Activated CD4-positive, alpha-beta memory T cell treated with anti-CD3 and anti-CD28 coated beads for 36 hours (primary cell): ENCODE data around the gene HIP1. TPM values are rescaled to one million over a fixed set of nuclear protein-coding genes. Genes with fewer than 3 reads are reported as not detected.
A peak's percentile ranks its signal among the peaks of the same experiment; 100 is the strongest.
"Not testable (repeated sequence)": the region's sequence is repeated elsewhere in the genome, so short reads cannot be mapped to it uniquely, and the experiment has no call there.

ENCODE experiments used
- CTCF ChIA-PET: fragments of 350-600 bp; sonication (Branson Sonifier 250); formaldehyde crosslinking; loops from one replicate; lab custom pipeline; 2021; ENCODE audit warnings: antibody characterized with exemption, inconsistent platforms; lab: Charles Lee
- POLR2A ChIA-PET: fragments of 350-600 bp; sonication (Branson Sonifier 250); formaldehyde crosslinking; loops from one replicate; lab custom pipeline; 2021; ENCODE audit warnings: antibody characterized with exemption; lab: Charles Lee
- DNase-seq: peaks from one replicate; pipeline ENCODE4 v3.0.0-alpha.2; 2020
- H3K27ac Mint-ChIP-seq: one replicate; pipeline ENCODE4 v1.8.0; 2021; ENCODE audit warnings: mixed read lengths
- H3K27me3 Mint-ChIP-seq: one replicate; pipeline ENCODE4 v1.8.0; 2021; ENCODE audit warnings: mixed read lengths
- H3K36me3 Mint-ChIP-seq: one replicate; pipeline ENCODE4 v1.8.0; 2021; ENCODE audit warnings: mixed read lengths
- H3K4me1 Mint-ChIP-seq: one replicate; pipeline ENCODE4 v1.8.0; 2021; ENCODE audit warnings: low read depth, mixed read lengths
- H3K4me3 Mint-ChIP-seq: one replicate; pipeline ENCODE4 v1.8.0; 2021; ENCODE audit warnings: mild to moderate bottlenecking, mixed read lengths
- H3K9me3 Mint-ChIP-seq: one replicate; pipeline ENCODE4 v1.8.0; 2021; ENCODE audit warnings: mixed read lengths
- intact Hi-C: fragments of 100-400 bp; cut with micrococcal nuclease; formaldehyde crosslinking; loops from one replicate; pipeline ENCODE4 v1.15.1; 2023
- total RNA-seq, 2 experiments: library from RNA; stranded (reverse); gene quantifications; one replicate each; pipeline ENCODE4 v1.2.3, GENCODE V29; 2021

HIP1 gene
- total RNA-seq, 2 experiments from 2014 or later: 7.9 to 8.2 TPM

- Mint-ChIP-seq H3K9me3 (no peaks in the 10 kb centered on the region), H3K4me3 (no peak overlapping the region), H3K36me3 (no peaks in the 10 kb centered on the region), H3K27me3 (peaks cover 2% of the 10 kb centered on the region), H3K27ac (no peak overlapping the region), H3K4me1 (peaks cover 9% of the 10 kb centered on the region)
- DNase-seq: peak; percentile 83
- CTCF ChIA-PET: interaction anchor here (1.7 kb wide), 1 partner anchor 565 kb away, joined by 4 read pairs; no protein-coding TSS in a partner anchor
- POLR2A ChIA-PET: no interaction called here
- intact Hi-C loops: loop anchor here (2.0 to 5.0 kb wide), 3 partner anchors 46 to 119 kb away; no protein-coding TSS in a partner anchor
Observed at GRCh38 chr7:75642810-75643486, 95.8 kb downstream of the HIP1 start.

- DNase-seq: no peak
- Mint-ChIP-seq H3K36me3 (no peaks in the 10 kb centered on the region), H3K4me1 (peaks cover 9% of the 10 kb centered on the region), H3K4me3 (peak overlapping the region; percentile 84), H3K27me3 (peaks cover 2% of the 10 kb centered on the region), H3K27ac (no peak overlapping the region), H3K9me3 (no peaks in the 10 kb centered on the region)
- intact Hi-C loops: loop anchor here (5.0 kb wide), 2 partner anchors 43 to 122 kb away; no protein-coding TSS in a partner anchor
- ChIA-PET POLR2A (no interaction called here), CTCF (no interaction called here)
Observed at GRCh38 chr7:75640201-75640600, 98.5 kb downstream of the HIP1 start.

- POLR2A ChIA-PET: no interaction called here
- Mint-ChIP-seq H3K27ac (no peak overlapping the region), H3K9me3 (no peaks in the 10 kb centered on the region), H3K36me3 (no peaks in the 10 kb centered on the region), H3K4me3 (peak overlapping the region; percentile 84), H3K27me3 (peaks cover 2% of the 10 kb centered on the region), H3K4me1 (peaks cover 9% of the 10 kb centered on the region)
- intact Hi-C loops: loop anchor here (5.0 kb wide), 2 partner anchors 43 to 122 kb away; no protein-coding TSS in a partner anchor
- CTCF ChIA-PET: no interaction called here
- DNase-seq: no peak
Observed at GRCh38 chr7:75639886-75640190, 98.9 kb downstream of the HIP1 start.

- Mint-ChIP-seq H3K4me1 (peaks cover 9% of the 10 kb centered on the region), H3K27ac (no peak overlapping the region), H3K4me3 (peak overlapping the region; percentile 84), H3K36me3 (no peaks in the 10 kb centered on the region), H3K9me3 (no peaks in the 10 kb centered on the region), H3K27me3 (peaks cover 2% of the 10 kb centered on the region)
- ChIA-PET POLR2A (no interaction called here), CTCF (no interaction called here)
- peak; percentile 47 for DNase-seq
- intact Hi-C loops: no loop called here
Observed at GRCh38 chr7:75639071-75639885, 99.5 kb downstream of the HIP1 start.

GRCh38 chr7:75638594-75639070 is 100.1 kb downstream of the HIP1 start:
- no peak overlapping the region for H3K27ac Mint-ChIP-seq
- H3K4me3 Mint-ChIP-seq: peak overlapping the region; percentile 50
- CTCF ChIA-PET: no interaction called here
- H3K27me3 Mint-ChIP-seq: peaks cover 2% of the 10 kb centered on the region
- intact Hi-C loops: no loop called here
- no peaks in the 10 kb centered on the region for H3K9me3 Mint-ChIP-seq
- POLR2A ChIA-PET: no interaction called here
- DNase-seq: no peak
- no peaks in the 10 kb centered on the region for H3K36me3 Mint-ChIP-seq
- H3K4me1 Mint-ChIP-seq: peaks cover 9% of the 10 kb centered on the region

GRCh38 chr7:75637854-75638593 is 100.7 kb downstream of the HIP1 start:
- intact Hi-C loops: no loop called here
- Mint-ChIP-seq H3K27ac (no peak overlapping the region), H3K4me1 (peaks cover 9% of the 10 kb centered on the region), H3K9me3 (no peaks in the 10 kb centered on the region), H3K4me3 (peak overlapping the region; percentile 51), H3K36me3 (no peaks in the 10 kb centered on the region), H3K27me3 (peaks cover 2% of the 10 kb centered on the region)
- DNase-seq: no peak
- POLR2A ChIA-PET: no interaction called here
- CTCF ChIA-PET: no interaction called here

- Mint-ChIP-seq H3K36me3 (no peaks in the 10 kb centered on the region), H3K4me1 (peaks cover 5% of the 10 kb centered on the region), H3K27me3 (peaks cover 1% of the 10 kb centered on the region), H3K4me3 (no peak overlapping the region), H3K27ac (no peak overlapping the region), H3K9me3 (no peaks in the 10 kb centered on the region)
- ChIA-PET POLR2A (no interaction called here), CTCF (no interaction called here)
- intact Hi-C loops: no loop called here
- no peak for DNase-seq
Observed at GRCh38 chr7:75635036-75635435, 103.7 kb downstream of the HIP1 start.

- H3K27me3 Mint-ChIP-seq, H3K4me3 Mint-ChIP-seq, intact Hi-C loops, H3K36me3 Mint-ChIP-seq, CTCF ChIA-PET, DNase-seq, H3K4me1 Mint-ChIP-seq, POLR2A ChIA-PET, H3K27ac Mint-ChIP-seq: not testable (repeated sequence)
- peaks cover 14% of the 10 kb centered on the region for H3K9me3 Mint-ChIP-seq
Observed at GRCh38 chr7:75632587-75632986, 106.2 kb downstream of the HIP1 start.

GRCh38 chr7:75631711-75632110 is 107.0 kb downstream of the HIP1 start:
- intact Hi-C loops: no loop called here
- H3K9me3 Mint-ChIP-seq: peaks cover 21% of the 10 kb centered on the region
- no peak for DNase-seq
- no peak overlapping the region for H3K27ac Mint-ChIP-seq
- H3K27me3 Mint-ChIP-seq: no peaks in the 10 kb centered on the region
- CTCF ChIA-PET: no interaction called here
- H3K4me3 Mint-ChIP-seq: no peak overlapping the region
- H3K36me3 Mint-ChIP-seq: peaks cover 6% of the 10 kb centered on the region
- no peaks in the 10 kb centered on the region for H3K4me1 Mint-ChIP-seq
- POLR2A ChIA-PET: no interaction called here

GRCh38 chr7:75630549-75630948 is 108.2 kb downstream of the HIP1 start:
- no peak overlapping the region for H3K4me3 Mint-ChIP-seq
- DNase-seq: no peak
- CTCF ChIA-PET: no interaction called here
- H3K27me3 Mint-ChIP-seq: no peaks in the 10 kb centered on the region
- intact Hi-C loops: no loop called here
- no peaks in the 10 kb centered on the region for H3K4me1 Mint-ChIP-seq
- POLR2A ChIA-PET: no interaction called here
- peaks cover 28% of the 10 kb centered on the region for H3K9me3 Mint-ChIP-seq
- peaks cover 6% of the 10 kb centered on the region for H3K36me3 Mint-ChIP-seq
- no peak overlapping the region for H3K27ac Mint-ChIP-seq

GRCh38 chr7:75629044-75629443 is 109.7 kb downstream of the HIP1 start:
- no peak for DNase-seq
- Mint-ChIP-seq H3K4me3 (no peak overlapping the region), H3K4me1 (no peaks in the 10 kb centered on the region), H3K27me3 (no peaks in the 10 kb centered on the region), H3K36me3 (peaks cover 6% of the 10 kb centered on the region), H3K27ac (no peak overlapping the region), H3K9me3 (peaks cover 28% of the 10 kb centered on the region)
- ChIA-PET CTCF (no interaction called here), POLR2A (no interaction called here)
- intact Hi-C loops: no loop called here

GRCh38 chr7:75628055-75628454 is 110.7 kb downstream of the HIP1 start:
- peaks cover 6% of the 10 kb centered on the region for H3K36me3 Mint-ChIP-seq
- H3K27ac Mint-ChIP-seq: no peak overlapping the region
- ChIA-PET CTCF (no interaction called here), POLR2A (no interaction called here)
- H3K4me1 Mint-ChIP-seq: no peaks in the 10 kb centered on the region
- DNase-seq: no peak
- H3K9me3 Mint-ChIP-seq: peaks cover 28% of the 10 kb centered on the region
- no peaks in the 10 kb centered on the region for H3K27me3 Mint-ChIP-seq
- H3K4me3 Mint-ChIP-seq: no peak overlapping the region
- intact Hi-C loops: no loop called here
